ENCODE results near the gene GRB10. TPM values are rescaled to one million over a fixed set of nuclear protein-coding genes. Genes with fewer than 3 reads are reported as not detected.

GRB10 gene
- total and polyA plus RNA-seq, 4 donors: 11.6 to 68.6 (median 41.0) TPM

GRCh38 chr7:50663396-50664102 lies 119.1 kb downstream of the GRB10 start:
- no peaks in the 10 kb centered on the region for H3K9me3 ChIP-seq (ENCODE audit: control insufficient read depth in 4 of 4, insufficient read depth in 3 of 4, low read length in 3 of 4)
- no peak overlapping the region for H3K9ac ChIP-seq (ENCODE audit: insufficient read depth in 1 of 2, low read length in 2 of 2)
- TF ChIP-seq CTCF (IDR thresholded peaks at IDR 0.05; ENCODE audit: control extremely low read depth, extremely low read depth): no peak
- no peaks in the 10 kb centered on the region for H3K27me3 ChIP-seq (ENCODE audit: control insufficient read depth in 3 of 3, insufficient read depth in 3 of 3, low read length in 2 of 3)
- peaks cover 0 to 55% (median 11%) of the 10 kb centered on the region in 5 donors for H3K4me1 ChIP-seq (ENCODE audit: control insufficient read depth in 5 of 5, insufficient read depth in 5 of 5, low read length in 5 of 5)
- DNase-seq (no peak), ATAC-seq (ENCODE audit: insufficient read depth, low FRiP score) (no peak)
- WGBS, 2 donors: 82 to 85% methylated on average over 8 of the region's 8 CpGs
- H3K36me3 ChIP-seq (ENCODE audit: control insufficient read depth in 4 of 4, insufficient read depth in 4 of 4, low read length in 4 of 4): peaks cover 0 to 6% (median under 1%) of the 10 kb centered on the region in 4 donors
- H3K4me3 ChIP-seq: no peak overlapping the region
- H3K27ac ChIP-seq (ENCODE audit: low read depth in 1 of 2, low read length in 1 of 2): no peak overlapping the region

- Histone ChIP-seq H3K9ac (ENCODE audit: insufficient read depth in 1 of 2, low read length in 2 of 2) (no peak overlapping the region), H3K4me1 (ENCODE audit: control insufficient read depth in 5 of 5, insufficient read depth in 5 of 5, low read length in 5 of 5) (peaks cover 0 to 56% (median 10%) of the 10 kb centered on the region in 5 donors), H3K27me3 (ENCODE audit: control insufficient read depth in 3 of 3, insufficient read depth in 3 of 3, low read length in 2 of 3) (no peaks in the 10 kb centered on the region), H3K27ac (ENCODE audit: low read depth in 1 of 2, low read length in 1 of 2) (no peak overlapping the region), H3K4me3 (no peak overlapping the region), H3K36me3 (ENCODE audit: control insufficient read depth in 4 of 4, insufficient read depth in 4 of 4, low read length in 4 of 4) (peaks cover 0 to 8% (median under 1%) of the 10 kb centered on the region in 4 donors), H3K9me3 (ENCODE audit: control insufficient read depth in 4 of 4, insufficient read depth in 3 of 4, low read length in 3 of 4) (no peaks in the 10 kb centered on the region)
- WGBS, 2 donors: 96% methylated on average over 2 of the region's 2 CpGs
- no peak for TF ChIP-seq CTCF (IDR thresholded peaks at IDR 0.05; ENCODE audit: control extremely low read depth, extremely low read depth)
- ATAC-seq (ENCODE audit: insufficient read depth, low FRiP score) (no peak), DNase-seq (no peak)
Measured at GRCh38 chr7:50662996-50663395, 119.7 kb downstream of the GRB10 start.

DNA sequence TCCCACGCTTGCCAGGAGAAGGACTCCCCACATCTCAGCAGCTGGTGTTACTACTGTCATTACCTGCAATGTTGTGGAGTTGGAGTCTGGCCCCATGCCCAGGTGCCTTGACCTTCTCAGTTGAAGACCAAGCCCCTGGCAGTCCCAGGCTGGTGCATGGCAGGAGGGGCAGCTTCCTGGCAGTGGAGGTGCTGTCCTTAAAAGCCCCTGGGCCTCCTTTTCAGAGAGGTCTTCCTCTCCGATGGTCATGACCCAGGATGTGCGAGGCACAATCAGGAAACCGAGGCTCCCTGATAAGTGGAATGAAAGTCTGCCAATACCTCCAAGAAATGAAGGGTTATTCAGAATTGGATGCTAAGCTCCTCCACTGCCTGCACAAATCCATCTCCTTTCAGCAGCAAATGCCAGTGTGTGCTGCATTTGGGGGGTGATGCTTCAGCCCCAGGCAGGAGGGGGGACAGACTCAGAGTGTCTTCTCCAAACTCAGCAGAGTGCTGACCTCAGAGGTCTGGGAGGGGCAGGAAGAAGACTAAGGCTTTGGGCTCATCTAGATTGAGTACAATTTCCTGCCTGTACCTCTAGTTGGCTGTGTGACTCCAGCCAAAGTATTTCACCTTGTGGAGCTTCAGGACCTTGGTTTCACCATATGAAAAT lies 120.5 kb downstream of the GRB10 start:
- ATAC-seq (ENCODE audit: insufficient read depth, low FRiP score): no peak
- WGBS, 2 donors: 36 to 56% methylated on average over 4 of the region's 4 CpGs
- no peak overlapping the region for H3K9ac ChIP-seq (ENCODE audit: insufficient read depth in 1 of 2, low read length in 2 of 2)

More for the DNA sequence above, 120.5 kb downstream of the GRB10 start:
- no peak for DNase-seq
- peaks cover 0 to 54% (median 2%) of the 10 kb centered on the region in 5 donors for H3K4me1 ChIP-seq (ENCODE audit: control insufficient read depth in 5 of 5, insufficient read depth in 5 of 5, low read length in 5 of 5)
- no peak overlapping the region for H3K4me3 ChIP-seq
- peaks cover 0 to 8% (median under 1%) of the 10 kb centered on the region in 4 donors for H3K36me3 ChIP-seq (ENCODE audit: control insufficient read depth in 4 of 4, insufficient read depth in 4 of 4, low read length in 4 of 4)
- no peaks in the 10 kb centered on the region for H3K27me3 ChIP-seq (ENCODE audit: control insufficient read depth in 3 of 3, insufficient read depth in 3 of 3, low read length in 2 of 3)
- no peak for TF ChIP-seq CTCF (IDR thresholded peaks at IDR 0.05; ENCODE audit: control extremely low read depth, extremely low read depth)
- H3K9me3 ChIP-seq (ENCODE audit: control insufficient read depth in 4 of 4, insufficient read depth in 3 of 4, low read length in 3 of 4): no peaks in the 10 kb centered on the region
- H3K27ac ChIP-seq (ENCODE audit: low read depth in 1 of 2, low read length in 1 of 2): peak overlapping the region in 1 of 2 donors; percentile 41

All from lung (tissue), 12 donors.